ENCODE data around the gene SAFB. TPM values are rescaled to one million over a fixed set of nuclear protein-coding genes. Genes with fewer than 3 reads are reported as not detected.

Gene SAFB
- total RNA-seq, 1 experiment from 2014 or later: 83.0 TPM

DNA sequence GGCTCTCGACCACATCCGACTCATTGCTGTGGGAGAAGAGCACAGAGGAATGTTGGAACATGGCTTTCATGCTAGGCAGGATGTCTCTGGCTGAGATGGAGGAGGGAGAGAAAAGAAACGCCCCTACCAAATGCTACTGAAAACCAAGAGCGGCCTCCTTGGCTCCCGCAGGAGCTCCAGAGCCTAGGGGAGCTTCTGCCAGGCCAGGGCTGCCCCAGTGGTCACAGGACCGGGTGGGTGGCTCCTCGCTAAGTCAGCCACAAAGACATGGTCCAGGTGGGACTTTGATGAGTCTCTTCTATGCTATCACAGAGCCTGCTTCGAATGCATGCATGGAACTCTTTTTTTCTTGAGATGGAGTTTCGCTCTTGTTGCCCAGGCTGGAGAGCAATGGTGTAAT, 90.3 kb downstream of the SAFB start:
- intact Hi-C loops (cut with micrococcal nuclease; ENCODE audit: unreplicated experiment): no loop called here
- no TSS peak for BruUV-seq (replicated peaks)

DNA sequence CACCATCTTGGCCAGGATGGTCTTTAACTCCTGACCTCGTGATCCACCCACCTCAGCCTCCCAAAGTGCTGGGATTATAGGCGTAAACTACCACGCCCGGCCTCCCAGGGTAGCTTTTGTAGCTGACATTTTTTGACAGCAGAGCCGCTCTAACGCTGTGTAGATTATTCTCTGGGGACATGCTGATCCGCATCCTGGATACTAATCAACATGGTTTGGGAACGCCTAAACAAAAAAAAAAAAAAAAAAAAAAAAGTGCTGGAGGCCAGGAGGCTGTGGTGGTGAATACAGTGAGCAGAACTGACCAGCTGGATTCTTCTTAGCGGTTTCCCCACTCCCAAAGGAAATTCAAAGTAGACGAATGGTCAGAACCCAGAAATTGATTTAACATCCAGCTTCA, 91.9 kb downstream of the SAFB start:
- no peak for ATAC-seq
- H3K36me3 ChIP-seq (ENCODE audit: control insufficient read depth, insufficient read depth, low read length): peaks cover 6% of the 10 kb centered on the region; the same call in 1 of the 2 replicates

More for the DNA sequence above, 90.3 kb downstream of the SAFB start:
- Histone ChIP-seq H3K27me3 (ENCODE audit: control insufficient read depth, insufficient read depth, low read length) (no peaks in the 10 kb centered on the region), H3K9me3 (ENCODE audit: control insufficient read depth, insufficient read depth, low read depth, low read length) (no peaks in the 10 kb centered on the region), H3K36me3 (ENCODE audit: control insufficient read depth, insufficient read depth, low read length) (0 out of 2 replicates have a peak, but pooled peaks cover 2% of the 10 kb centered on the region), H3K4me3 (ENCODE audit: low read depth in 2 of 2, low read length in 2 of 2) (no peak overlapping the region), H3K4me1 (ENCODE audit: control insufficient read depth, insufficient read depth, low read length) (peaks cover 8% of the 10 kb centered on the region; the same call in 1 of the 2 replicates), H3K27ac (ENCODE audit: low read length) (no peak overlapping the region)
- DNase-seq (ENCODE audit: low read depth, low spot score) (no peak), ATAC-seq (no peak)
- in situ Hi-C loops (cut with HindIII; ENCODE audit: low pct_unique_long_range_greater_than_20kb, low sequenced_read_pairs): no loop called here
- ChIA-PET POLR2A (no interaction called here), CTCF (no interaction called here)
- TF ChIP-seq POLR2AphosphoS5 (IDR thresholded peaks at IDR 0.05; ENCODE audit: low read depth, low read length) (no peak), SIN3A (IDR thresholded peaks at IDR 0.05; ENCODE audit: borderline replicate concordance, insufficient read depth, low read depth, low read length) (no peak), TCF7L2 (IDR thresholded peaks at IDR 0.05; ENCODE audit: low read depth, low read length) (no peak)
- TF ChIP-seq, protein P1, sequence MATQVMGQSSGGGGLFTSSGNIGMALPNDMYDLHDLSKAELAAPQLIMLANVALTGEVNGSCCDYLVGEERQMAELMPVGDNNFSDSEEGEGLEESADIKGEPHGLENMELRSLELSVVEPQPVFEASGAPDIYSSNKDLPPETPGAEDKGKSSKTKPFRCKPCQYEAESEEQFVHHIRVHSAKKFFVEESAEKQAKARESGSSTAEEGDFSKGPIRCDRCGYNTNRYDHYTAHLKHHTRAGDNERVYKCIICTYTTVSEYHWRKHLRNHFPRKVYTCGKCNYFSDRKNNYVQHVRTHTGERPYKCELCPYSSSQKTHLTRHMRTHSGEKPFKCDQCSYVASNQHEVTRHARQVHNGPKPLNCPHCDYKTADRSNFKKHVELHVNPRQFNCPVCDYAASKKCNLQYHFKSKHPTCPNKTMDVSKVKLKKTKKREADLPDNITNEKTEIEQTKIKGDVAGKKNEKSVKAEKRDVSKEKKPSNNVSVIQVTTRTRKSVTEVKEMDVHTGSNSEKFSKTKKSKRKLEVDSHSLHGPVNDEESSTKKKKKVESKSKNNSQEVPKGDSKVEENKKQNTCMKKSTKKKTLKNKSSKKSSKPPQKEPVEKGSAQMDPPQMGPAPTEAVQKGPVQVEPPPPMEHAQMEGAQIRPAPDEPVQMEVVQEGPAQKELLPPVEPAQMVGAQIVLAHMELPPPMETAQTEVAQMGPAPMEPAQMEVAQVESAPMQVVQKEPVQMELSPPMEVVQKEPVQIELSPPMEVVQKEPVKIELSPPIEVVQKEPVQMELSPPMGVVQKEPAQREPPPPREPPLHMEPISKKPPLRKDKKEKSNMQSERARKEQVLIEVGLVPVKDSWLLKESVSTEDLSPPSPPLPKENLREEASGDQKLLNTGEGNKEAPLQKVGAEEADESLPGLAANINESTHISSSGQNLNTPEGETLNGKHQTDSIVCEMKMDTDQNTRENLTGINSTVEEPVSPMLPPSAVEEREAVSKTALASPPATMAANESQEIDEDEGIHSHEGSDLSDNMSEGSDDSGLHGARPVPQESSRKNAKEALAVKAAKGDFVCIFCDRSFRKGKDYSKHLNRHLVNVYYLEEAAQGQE (IDR thresholded peaks at IDR 0.05; ENCODE audit: insufficient read depth in 1 of 2, low read depth in 2 of 2, low read length in 1 of 2): no peak
- TF ChIP-seq, protein P2, sequence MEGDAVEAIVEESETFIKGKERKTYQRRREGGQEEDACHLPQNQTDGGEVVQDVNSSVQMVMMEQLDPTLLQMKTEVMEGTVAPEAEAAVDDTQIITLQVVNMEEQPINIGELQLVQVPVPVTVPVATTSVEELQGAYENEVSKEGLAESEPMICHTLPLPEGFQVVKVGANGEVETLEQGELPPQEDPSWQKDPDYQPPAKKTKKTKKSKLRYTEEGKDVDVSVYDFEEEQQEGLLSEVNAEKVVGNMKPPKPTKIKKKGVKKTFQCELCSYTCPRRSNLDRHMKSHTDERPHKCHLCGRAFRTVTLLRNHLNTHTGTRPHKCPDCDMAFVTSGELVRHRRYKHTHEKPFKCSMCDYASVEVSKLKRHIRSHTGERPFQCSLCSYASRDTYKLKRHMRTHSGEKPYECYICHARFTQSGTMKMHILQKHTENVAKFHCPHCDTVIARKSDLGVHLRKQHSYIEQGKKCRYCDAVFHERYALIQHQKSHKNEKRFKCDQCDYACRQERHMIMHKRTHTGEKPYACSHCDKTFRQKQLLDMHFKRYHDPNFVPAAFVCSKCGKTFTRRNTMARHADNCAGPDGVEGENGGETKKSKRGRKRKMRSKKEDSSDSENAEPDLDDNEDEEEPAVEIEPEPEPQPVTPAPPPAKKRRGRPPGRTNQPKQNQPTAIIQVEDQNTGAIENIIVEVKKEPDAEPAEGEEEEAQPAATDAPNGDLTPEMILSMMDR (IDR thresholded peaks at IDR 0.05): no peak

More for the DNA sequence above, 91.9 kb downstream of the SAFB start:
- H3K9me3 ChIP-seq (ENCODE audit: control insufficient read depth, insufficient read depth, low read depth, low read length): no peaks in the 10 kb centered on the region
- no TSS peak for BruUV-seq (replicated peaks)
- H3K27ac ChIP-seq (ENCODE audit: low read length): no peak overlapping the region
- intact Hi-C loops (cut with micrococcal nuclease; ENCODE audit: unreplicated experiment): no loop called here
- in situ Hi-C loops (cut with HindIII; ENCODE audit: low pct_unique_long_range_greater_than_20kb, low sequenced_read_pairs): no loop called here
- CTCF ChIA-PET: interaction anchor here (0.7 kb wide), 1 partner anchor 24 kb away, joined by 5 read pairs; no protein-coding TSS in a partner anchor
- peaks cover 8% of the 10 kb centered on the region; the same call in 1 of the 2 replicates for H3K4me1 ChIP-seq (ENCODE audit: control insufficient read depth, insufficient read depth, low read length)
- POLR2A ChIA-PET: no interaction called here
- DNase-seq (ENCODE audit: low read depth, low spot score): no peak
- H3K4me3 ChIP-seq (ENCODE audit: low read depth in 2 of 2, low read length in 2 of 2): no peak overlapping the region
- no peak for TF ChIP-seq POLR2AphosphoS5 (IDR thresholded peaks at IDR 0.05; ENCODE audit: low read depth, low read length)
- TF ChIP-seq, protein P2 (IDR thresholded peaks at IDR 0.05): no peak
- TF ChIP-seq, protein P1 (IDR thresholded peaks at IDR 0.05; ENCODE audit: insufficient read depth in 1 of 2, low read depth in 2 of 2, low read length in 1 of 2): no peak
- TF ChIP-seq SIN3A (IDR thresholded peaks at IDR 0.05; ENCODE audit: borderline replicate concordance, insufficient read depth, low read depth, low read length): no peak
- no peak for TF ChIP-seq TCF7L2 (IDR thresholded peaks at IDR 0.05; ENCODE audit: low read depth, low read length)
- no peaks in the 10 kb centered on the region for H3K27me3 ChIP-seq (ENCODE audit: control insufficient read depth, insufficient read depth, low read length)

Data from Panc1 (cell line).